ENCODE data around the gene LRRK1. TPM values are rescaled to one million over a fixed set of nuclear protein-coding genes. Genes with fewer than 3 reads are reported as not detected.

LRRK1 gene
- total and polyA plus RNA-seq, 2 experiments from 2014 or later = 2.6 to 4.5 TPM

- TF ChIP-seq ZNF462 (CRISPR knock-in tag; IDR thresholded peaks at IDR 0.05) = no peak
- no peak for TF ChIP-seq POLR2AphosphoS5 (IDR thresholded peaks at IDR 0.05; ENCODE audit: low read depth)
- no peak for TF ChIP-seq STAT1 (IDR thresholded peaks at IDR 0.05; ENCODE audit: unreplicated experiment)
- no peak for TF ChIP-seq ZNF331 (CRISPR knock-in tag; IDR thresholded peaks at IDR 0.05; ENCODE audit: low read depth)
- TF ChIP-seq JUNB (IDR thresholded peaks at IDR 0.05; ENCODE audit: unreplicated experiment) = no peak
- TF ChIP-seq EZH2phosphoT487 (IDR thresholded peaks at IDR 0.05; ENCODE audit: unreplicated experiment) = no peak
- no peak for TF ChIP-seq ZNF114 (CRISPR knock-in tag; IDR thresholded peaks at IDR 0.05)
- no peak for TF ChIP-seq ETS1 (IDR thresholded peaks at IDR 0.05)
- TF ChIP-seq CREB1 (CRISPR knock-in tag; IDR thresholded peaks at IDR 0.05; ENCODE audit: low read depth) = no peak
Measured at GRCh38 chr15:101037090-101037830, 118.1 kb downstream of the LRRK1 start (continued).

Measured in GM23338 (cell line).